D721Med (cell line): ENCODE measurements around the gene POLR3K.

Experiments
- DNase-seq: peaks from one replicate; pipeline ENCODE4 v3.0.0; 2011; ENCODE audit warnings: low spot score; ENCODE audit not compliant: insufficient read length
- FAIRE-seq: peaks from 2 replicates; lab custom pipeline; 2011; peaks lifted over from hg19 to GRCh38; lab: Jason Lieb, UNC
- TF ChIP-seq, protein P1 (sequence below): IDR thresholded peaks from 2 replicates; pipeline ENCODE4 v1.5.1; 2012; ENCODE audit warnings: mild to moderate bottlenecking, control low read depth; ENCODE audit not compliant: insufficient read depth; ENCODE audit errors: missing control alignments

The POLR3K gene

DNA sequence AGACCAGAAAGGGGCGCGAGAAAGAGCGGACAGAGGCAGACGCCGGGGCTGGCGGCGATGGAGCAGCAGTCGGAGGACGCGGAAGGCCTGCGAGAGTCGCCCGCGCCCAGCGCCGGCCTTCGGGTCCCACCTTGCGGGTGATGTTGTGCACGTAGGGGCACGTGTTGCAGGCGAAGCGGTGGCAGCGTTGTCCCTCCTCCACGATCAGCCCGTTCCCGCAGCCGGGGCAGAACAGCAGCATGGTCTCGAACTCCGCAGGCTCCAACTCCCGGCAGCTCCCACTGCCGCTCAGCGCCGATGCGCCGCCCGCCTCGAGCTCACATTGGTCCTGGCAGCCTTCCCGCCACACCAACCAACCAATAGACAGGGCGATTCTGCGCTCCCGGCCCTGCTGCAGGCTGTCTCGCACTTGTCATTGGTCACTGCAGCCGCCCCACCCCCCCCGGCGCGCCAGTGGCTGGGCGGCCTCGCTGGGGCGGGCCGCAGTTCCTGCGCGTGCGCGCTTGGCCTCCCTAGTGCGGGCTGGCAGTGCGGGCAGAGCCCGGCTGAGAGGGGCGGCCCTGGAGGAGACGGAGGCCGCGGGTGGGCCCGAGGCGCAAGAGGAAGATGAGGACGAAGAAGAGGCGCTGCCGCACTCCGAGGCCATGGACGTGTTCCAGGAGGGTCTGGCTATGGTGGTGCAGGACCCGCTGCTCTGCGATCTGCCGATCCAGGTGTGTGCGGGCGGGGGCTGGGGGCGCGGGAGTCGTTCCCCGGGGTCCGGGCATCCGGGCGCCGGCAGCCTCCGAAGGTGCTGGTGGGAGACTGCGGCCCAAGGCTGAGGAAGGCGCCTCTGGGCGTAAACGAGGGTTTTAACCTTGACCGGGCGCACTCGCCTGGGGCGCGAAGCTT lies at the start of gene POLR3K, which contains the start of gene SNRNP25:
Gene POLR3K (minus strand): TSS at position 263 of the 891 bp plus-strand sequence. CDS start 22 bp downstream, at position 241.
Gene SNRNP25 (plus strand): TSS at position 483 of the 891 bp plus-strand sequence. CDS start 189 bp downstream, at position 672.
- TF ChIP-seq, protein P1, sequence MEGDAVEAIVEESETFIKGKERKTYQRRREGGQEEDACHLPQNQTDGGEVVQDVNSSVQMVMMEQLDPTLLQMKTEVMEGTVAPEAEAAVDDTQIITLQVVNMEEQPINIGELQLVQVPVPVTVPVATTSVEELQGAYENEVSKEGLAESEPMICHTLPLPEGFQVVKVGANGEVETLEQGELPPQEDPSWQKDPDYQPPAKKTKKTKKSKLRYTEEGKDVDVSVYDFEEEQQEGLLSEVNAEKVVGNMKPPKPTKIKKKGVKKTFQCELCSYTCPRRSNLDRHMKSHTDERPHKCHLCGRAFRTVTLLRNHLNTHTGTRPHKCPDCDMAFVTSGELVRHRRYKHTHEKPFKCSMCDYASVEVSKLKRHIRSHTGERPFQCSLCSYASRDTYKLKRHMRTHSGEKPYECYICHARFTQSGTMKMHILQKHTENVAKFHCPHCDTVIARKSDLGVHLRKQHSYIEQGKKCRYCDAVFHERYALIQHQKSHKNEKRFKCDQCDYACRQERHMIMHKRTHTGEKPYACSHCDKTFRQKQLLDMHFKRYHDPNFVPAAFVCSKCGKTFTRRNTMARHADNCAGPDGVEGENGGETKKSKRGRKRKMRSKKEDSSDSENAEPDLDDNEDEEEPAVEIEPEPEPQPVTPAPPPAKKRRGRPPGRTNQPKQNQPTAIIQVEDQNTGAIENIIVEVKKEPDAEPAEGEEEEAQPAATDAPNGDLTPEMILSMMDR = no peak
- DNase-seq (peak; percentile 98), FAIRE-seq (no peak)

DNA sequence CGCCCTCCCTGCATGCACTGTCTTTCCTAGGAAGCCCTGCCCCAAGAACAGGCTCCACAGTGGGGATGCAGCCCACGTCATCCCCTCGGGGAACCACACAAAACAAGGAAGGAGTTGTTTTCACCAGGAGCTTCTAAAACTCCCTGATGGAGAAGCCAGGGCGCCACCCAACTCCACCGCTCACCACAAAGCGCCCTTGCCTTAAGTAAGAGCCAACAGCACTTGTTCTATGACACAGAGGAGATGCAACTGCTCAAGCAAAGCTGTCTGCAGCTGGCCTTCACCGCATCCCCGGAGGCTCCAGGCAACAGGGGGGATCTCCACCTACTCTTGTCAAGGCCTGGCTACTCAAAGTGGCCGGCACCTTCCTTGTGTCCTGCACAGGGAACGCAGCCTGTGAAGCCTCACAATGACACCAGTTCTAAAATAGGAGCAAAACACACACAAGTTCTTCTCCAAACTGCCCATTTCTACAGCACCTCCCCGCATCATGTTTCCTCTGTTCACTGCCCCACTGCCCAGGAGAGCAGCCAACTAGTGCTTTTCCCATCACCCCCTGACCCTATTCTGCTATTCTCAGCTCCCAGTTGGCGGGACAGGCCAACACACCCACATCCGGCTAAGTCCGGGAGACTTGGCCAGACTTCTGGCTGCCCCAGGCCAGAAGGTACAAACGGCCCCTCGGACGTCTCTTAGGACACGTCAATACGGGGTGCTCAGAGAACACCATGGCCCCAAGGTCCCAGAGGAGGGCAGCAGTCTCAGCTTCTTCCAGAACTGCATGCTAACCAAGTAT lies 48.9 kb upstream of the POLR3K start:
- FAIRE-seq (no peak), DNase-seq (no peak)
- TF ChIP-seq, protein P1 = no peak

DNA sequence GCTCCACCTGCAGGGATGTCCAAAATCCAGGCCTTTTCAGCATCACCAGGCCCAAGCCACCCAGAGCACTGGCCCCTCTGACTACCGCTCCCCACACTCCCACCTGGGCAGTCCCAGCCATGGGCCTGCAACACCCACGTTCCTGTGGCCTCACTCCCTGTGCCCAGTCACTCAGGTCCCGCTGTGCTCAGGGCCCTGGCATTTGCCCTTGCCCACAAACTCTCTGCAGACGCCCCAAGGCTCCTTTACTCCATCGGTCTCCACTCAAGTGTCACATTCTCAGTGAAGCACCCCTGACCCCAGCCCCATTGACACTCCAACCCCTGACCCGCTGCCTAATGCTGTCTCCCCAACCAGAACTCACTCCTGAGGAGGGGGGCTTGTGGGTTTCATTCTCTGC lies 48.2 kb upstream of the POLR3K start:
- TF ChIP-seq, protein P1 = no peak
- FAIRE-seq = no peak
- no peak for DNase-seq

DNA sequence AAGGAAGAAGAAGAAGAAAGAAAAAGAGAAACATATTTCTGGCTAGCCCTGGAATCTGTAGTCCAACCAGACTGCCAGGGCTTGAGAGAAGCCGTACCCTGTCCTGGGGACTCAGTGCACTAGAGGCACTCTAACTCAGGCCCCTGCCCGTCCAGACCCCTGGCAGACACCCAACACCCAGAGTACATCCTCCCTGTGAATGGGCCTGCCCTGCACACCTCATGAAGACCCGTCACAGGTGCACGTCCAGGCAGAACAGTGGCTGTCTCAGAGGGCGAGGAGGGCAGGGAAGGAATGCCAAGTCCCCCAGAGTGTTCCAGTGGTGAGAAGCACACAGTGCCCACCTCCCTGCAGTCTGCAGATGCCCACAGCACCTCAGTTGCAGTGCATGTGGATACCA lies 47.6 kb upstream of the POLR3K start:
- FAIRE-seq (no peak), DNase-seq (no peak)
- TF ChIP-seq, protein P1 = no peak

DNA sequence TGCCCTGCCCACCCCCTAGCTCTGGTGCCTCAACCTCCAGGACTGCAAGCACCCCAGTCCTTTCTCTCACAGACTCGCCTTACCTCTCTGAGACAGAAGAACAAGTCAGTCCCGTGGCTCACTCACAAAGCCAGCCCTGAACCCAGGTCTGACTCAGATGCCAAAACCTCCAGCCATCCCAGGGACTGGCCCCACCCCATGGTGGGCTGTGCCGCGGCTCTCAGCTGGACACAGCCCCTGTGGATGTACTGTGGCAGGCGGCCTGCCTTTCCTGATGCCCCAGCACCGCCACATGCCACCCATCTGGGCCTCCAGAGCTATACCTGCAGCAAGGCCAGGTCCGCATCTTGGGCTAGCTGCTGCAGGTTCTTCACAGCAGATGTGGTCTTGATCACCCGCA lies 44.4 kb upstream of the POLR3K start:
- no peak for FAIRE-seq
- TF ChIP-seq, protein P1 = no peak
- DNase-seq = no peak

DNA sequence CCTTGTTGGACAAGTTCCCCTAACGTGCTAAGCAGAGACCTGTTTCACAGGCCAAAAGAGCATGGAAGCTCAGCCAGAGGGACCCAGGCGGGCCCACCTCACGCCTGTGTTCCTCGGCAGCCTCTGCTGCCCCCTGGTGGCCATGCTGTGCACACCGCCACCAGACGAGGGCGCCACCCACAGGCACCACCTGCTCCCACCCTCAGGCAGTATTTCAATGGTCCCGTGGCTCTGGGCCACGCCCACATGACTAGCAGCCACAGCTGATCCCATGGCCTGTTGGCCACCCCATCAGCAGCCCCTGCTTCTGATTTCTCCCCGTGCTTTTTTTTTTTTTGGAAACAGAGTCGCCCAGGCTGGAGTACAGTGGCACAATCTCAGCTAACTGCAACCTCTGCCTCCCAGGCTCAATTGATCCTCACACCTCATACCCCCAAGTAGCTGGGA lies 43.5 kb upstream of the POLR3K start:
- peak; percentile 98 for DNase-seq
- TF ChIP-seq, protein P1 = peak; percentile 99
- FAIRE-seq = no peak
